CD4-positive, alpha-beta T cell treated with Interleukin-4 for 1 hour (primary cell): ENCODE results near the gene ATXN8OS.
"Not testable (repeated sequence)": the region's sequence is repeated elsewhere in the genome, so short reads cannot be mapped to it uniquely, and the experiment has no call there.

Experiments
- DNase-seq, 2 donors: peaks; one replicate each; pipeline ENCODE4 v3.0.0-alpha.2; 2020 to 2022

ATXN8OS gene

DNA sequence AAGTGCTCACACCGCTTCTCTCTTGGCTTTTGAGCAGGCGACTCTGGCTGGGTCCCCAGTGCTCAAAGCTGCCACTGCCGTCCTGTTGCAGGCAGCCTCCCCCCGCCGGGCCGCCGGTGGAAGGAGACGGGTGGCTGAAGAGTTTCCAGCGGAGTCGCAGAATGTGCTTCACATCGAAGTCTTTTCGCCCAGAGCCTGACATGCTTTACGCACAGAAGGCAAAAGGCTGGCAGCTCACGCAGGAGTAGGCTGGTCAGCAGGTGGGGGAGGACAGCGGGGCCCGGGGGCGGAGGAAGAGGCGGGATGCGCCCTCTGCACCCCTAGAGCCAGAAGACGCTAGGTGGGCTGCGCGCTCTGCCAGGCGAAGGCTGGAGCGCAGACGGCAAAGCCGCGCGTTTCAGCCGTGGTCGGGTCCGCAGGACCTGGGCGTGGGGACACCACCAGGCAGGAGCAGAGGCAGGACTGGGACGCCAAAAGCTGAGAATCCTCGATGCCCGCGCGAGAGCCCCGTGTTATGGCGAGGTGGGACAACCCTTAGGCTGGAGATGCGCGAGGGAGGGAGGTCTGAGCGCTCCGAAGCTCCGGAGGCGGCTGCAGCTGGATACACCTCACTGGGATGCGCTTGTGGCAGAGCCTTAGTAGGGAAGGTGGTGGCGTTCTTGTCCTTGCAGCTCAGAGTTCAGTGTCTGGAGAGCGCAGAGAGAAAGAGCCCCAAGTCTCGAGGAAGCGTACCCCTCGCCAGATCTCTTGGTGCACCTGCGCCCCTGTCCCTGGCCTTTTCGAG is at the start of gene ATXN8OS:
Gene ATXN8OS, plus strand, starts transcription at position 329 of the 784 bp plus-strand sequence.
- DNase-seq: no peak

DNA sequence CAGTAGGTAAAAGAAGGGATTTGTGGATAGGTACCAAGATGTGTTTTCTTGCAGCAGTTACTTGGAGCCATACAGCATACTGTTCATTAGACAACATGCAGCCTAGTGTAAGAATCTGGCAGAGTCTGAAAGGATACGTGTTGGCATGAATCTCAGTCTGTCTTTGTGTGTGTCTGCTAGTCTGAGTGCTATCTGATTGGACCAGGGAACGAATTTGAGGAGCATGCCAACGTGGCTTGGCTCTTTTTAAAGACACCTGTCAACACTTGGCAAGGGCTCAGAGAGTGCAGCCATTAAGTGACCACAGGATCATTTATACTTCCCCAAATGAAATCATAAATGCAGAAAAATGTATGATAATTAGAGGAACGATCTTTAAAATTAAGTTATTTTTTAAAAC is 27.6 kb upstream of the ATXN8OS start:
- no peak for DNase-seq

GRCh38 chr13:70087247-70087646 is 20.4 kb upstream of the ATXN8OS start:
- no peak for DNase-seq

- no peak for DNase-seq
These were observed 18.7 kb upstream of the ATXN8OS start for GRCh38 chr13:70088926-70089325.

- DNase-seq: no peak
These were observed 17.4 kb upstream of the ATXN8OS start for GRCh38 chr13:70090036-70090723.

DNA sequence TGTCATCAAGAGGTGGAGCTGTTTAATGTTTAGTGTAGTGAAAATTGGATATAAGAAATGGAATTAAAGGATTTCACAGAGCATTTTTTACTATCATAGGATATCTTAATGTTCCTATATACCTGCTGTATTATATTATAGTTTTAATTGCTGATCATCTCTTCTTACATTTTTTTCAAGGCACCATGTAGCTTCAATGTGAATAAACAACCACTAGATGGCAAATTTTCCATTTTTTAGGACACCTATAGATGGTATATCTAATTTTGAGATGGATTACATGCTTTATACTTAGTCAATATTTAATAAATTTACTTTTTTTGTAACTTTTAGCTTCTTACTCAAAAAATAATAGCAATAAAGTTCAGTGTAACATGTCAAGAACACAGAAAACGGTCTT is 9.0 kb upstream of the ATXN8OS start:
- no peak for DNase-seq

- no peak for DNase-seq
These were observed 3.1 kb upstream of the ATXN8OS start for GRCh38 chr13:70104481-70104880.

GRCh38 chr13:70107125-70107497 is 515 bp upstream of the ATXN8OS start:
- DNase-seq: no peak

- DNase-seq: no peak
These were observed 905 bp downstream of the ATXN8OS start, which contains the start of gene KLHL1 for GRCh38 chr13:70108356-70109105. TSS of gene KLHL1 (minus strand) at chr13:70108452. CDS start at chr13:70107699, 753 bp downstream.

GRCh38 chr13:70117338-70117905 is 9.8 kb downstream of the ATXN8OS start:
- no peak for DNase-seq

- no peak for DNase-seq
These were observed 18.1 kb downstream of the ATXN8OS start for GRCh38 chr13:70125693-70126092.

GRCh38 chr13:70128098-70128497 is 20.5 kb downstream of the ATXN8OS start:
- DNase-seq: no peak

GRCh38 chr13:70142658-70143057 is 35.0 kb downstream of the ATXN8OS start:
- DNase-seq: not testable (repeated sequence)

DNA sequence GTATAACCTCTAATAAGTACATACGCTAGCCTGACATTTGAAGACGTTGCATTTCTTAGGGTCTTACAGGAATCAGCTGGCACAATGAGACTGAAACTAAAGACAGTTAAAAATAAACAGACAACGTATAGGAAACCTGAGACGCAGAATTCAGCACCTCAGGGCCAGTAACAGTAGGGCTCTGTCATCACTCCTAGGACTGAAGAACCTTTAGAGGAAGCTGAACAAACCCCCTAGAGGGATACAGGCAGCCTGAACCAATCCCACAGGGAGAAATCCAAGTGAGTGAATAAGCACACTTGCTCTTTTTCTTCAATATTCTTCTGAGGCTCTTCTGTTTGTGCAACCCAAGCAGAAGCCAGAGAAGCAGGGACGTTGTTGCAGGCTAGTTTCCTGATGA is 54.5 kb downstream of the ATXN8OS start:
- no peak for DNase-seq

DNA sequence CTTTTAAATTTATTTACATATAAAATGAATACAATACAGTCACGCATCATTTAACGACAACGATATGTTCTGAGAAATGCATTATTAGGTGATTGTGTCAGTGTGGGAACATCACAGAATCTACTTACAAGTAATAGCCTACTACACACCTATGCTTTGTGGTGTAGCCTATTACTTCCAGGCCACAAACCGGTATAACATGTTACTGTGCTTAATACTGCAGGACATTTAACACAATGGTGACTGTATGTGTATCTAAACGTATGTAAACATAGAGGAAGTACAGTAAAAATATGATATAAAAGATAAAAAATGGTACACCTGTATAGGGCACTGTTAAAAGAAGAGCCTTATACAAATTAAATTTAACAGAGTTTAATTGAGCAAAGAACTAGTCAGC is 63.1 kb downstream of the ATXN8OS start:
- DNase-seq: no peak

DNA sequence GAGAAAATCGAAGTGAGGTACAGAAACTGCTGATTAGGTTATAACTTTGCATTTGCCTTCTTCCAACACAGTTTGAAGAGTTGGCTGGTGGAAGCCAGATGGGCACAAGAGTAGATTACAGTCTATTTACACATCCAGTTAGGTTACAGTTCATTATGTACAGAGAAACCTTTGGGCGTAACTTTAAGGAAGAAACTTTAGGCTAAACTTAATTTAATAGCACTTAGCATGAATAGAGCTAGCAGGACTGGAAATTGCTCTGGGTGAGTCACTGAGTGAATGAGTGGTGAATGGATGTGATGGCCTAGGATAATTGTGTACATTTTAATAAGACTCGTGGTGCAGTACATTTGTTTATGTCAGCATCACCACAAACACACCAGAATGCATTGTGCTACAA is 63.5 kb downstream of the ATXN8OS start:
- no peak for DNase-seq

DNA sequence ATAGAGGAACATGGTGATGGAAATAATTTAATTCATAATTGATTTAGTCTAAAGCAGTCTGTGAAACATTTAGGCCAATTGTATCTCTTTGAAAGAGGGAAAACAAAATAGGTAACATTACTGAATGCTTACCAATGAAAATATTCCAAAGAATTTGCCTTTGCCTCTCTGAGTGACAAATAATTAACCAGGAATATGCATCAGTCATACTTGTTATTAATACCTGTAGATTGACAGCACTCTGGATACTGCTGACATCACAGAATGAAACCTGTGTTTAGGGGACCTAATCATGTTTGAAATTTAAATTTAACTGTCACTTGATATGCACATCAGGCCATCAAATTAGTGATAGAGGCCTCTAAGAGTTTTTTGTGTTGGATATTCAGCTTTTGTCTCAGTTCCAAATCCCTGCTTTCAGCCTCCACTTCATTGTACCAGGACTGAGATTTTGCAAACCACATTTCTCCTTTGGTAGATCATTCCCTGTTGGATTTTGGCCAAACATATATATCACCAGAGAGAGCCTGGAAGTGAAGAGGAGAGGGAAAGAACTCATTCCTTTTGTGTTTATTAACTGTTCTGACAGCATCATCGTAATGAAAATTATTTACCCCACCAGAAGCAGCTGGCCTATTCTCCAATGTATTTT is 65.4 kb downstream of the ATXN8OS start:
- no peak for DNase-seq

- DNase-seq: no peak
These were observed 66.0 kb downstream of the ATXN8OS start for GRCh38 chr13:70173598-70173959.

GRCh38 chr13:70178346-70178745 is 70.7 kb downstream of the ATXN8OS start:
- DNase-seq: no peak
